K562 (cell line): ENCODE measurements around the gene HSPB7. TPM values are rescaled to one million over a fixed set of nuclear protein-coding genes. Genes with fewer than 3 reads are reported as not detected.

Source experiments
- BCL6 ChIP-seq: fragments of 250-450 bp; sonication (Bioruptor Pico); IDR thresholded peaks from 2 replicates; pipeline ENCODE4 v1.4.0; 2020
- DDX20 ChIP-seq: fragments of 450-650 bp; IDR thresholded peaks from 2 replicates; pipeline ENCODE4 v1.6.1; 2016; ENCODE audit warnings: missing genetic modification characterization, low read depth, mild to moderate bottlenecking, missing compliant biosample characterization, moderate library complexity
- EGR1 ChIP-seq: fragments of 450-650 bp; conservative IDR thresholded peaks from 2 replicates; pipeline ENCODE4 v1.6.1; 2017; ENCODE audit warnings: mild to moderate bottlenecking
- ETV1 ChIP-seq: fragments of 450-650 bp; conservative IDR thresholded peaks from 2 replicates; pipeline ENCODE4 v1.6.1; 2016; ENCODE audit warnings: missing genetic modification characterization, control low read depth, low read depth, missing compliant biosample characterization
- HDAC8 ChIP-seq: fragments of 450-650 bp; IDR thresholded peaks from 2 replicates; pipeline ENCODE4 v1.6.1; 2016; ENCODE audit warnings: mild to moderate bottlenecking, missing genetic modification characterization, moderate library complexity, missing compliant biosample characterization
- HNRNPH1 ChIP-seq: fragments of 200-400 bp; formaldehyde crosslinking; optimal IDR thresholded peaks from 2 replicates; pipeline ENCODE3; 2017; ENCODE audit warnings: low read depth, mild to moderate bottlenecking, low read length, moderate library complexity
- IFI16 ChIP-seq: fragments of 250-450 bp; sonication (Bioruptor Pico); IDR thresholded peaks from 2 replicates; pipeline ENCODE4 v2.1.2; 2022; ENCODE audit warnings: mild to moderate bottlenecking, inconsistent platforms
- NBN ChIP-seq: fragments of 450-650 bp; IDR thresholded peaks from 2 replicates; pipeline ENCODE4 v1.6.1; 2016; ENCODE audit warnings: low read depth, mild to moderate bottlenecking
- PTRF ChIP-seq: fragments of 450-650 bp; IDR thresholded peaks from 2 replicates; pipeline ENCODE4 v1.6.1; 2016; ENCODE audit warnings: mild to moderate bottlenecking, missing genetic modification characterization, missing compliant biosample characterization
- SETDB1 ChIP-seq: IDR thresholded peaks from one replicate; pipeline ENCODE4 v1.6.1; 2012; ENCODE audit warnings: low read length, control low read depth, inconsistent platforms
- SP2 ChIP-seq: IDR thresholded peaks from 2 replicates; pipeline ENCODE4 v1.6.1; 2011; ENCODE audit warnings: mild to moderate bottlenecking, low read depth, low read length, moderate library complexity; ENCODE audit not compliant: poor library complexity, severe bottlenecking; ENCODE audit errors: extremely low read depth
- XRCC4 ChIP-seq: IDR thresholded peaks from one replicate; pipeline ENCODE4 v1.6.1; 2011; ENCODE audit not compliant: insufficient read depth, insufficient read length; ENCODE audit errors: extremely low read depth
- ZEB2 ChIP-seq: fragments of 450-650 bp; IDR thresholded peaks from 2 replicates; pipeline ENCODE4 v1.6.1; 2016
- polyA plus RNA-seq, 8 experiments: library from polyadenylated mRNA; depleted of rRNA in 4 of 8; stranded (reverse) in 5 of 8; unstranded in 3 of 8; fragments of >200 nt; fragmentation: Nextera tagmentation in 2 of 8; fragmentation: Illumina TruSeq in 1 of 8; extraction: Ambion mirVana in 2 of 8; extraction: Trizol in 1 of 8; gene quantifications; 2 replicates each; pipeline versions ENCODE4 v1.2.1 to v1.2.3, GENCODE V29; 2011 to 2014; ENCODE audit warnings: inconsistent platforms in 1 of 8, missing spikeins in 1 of 8
- total RNA-seq, 7 experiments: library from RNA; depleted of rRNA in 6 of 7; stranded (reverse); fragments of >200 nt in 6 of 7; fragmentation: Illumina TruSeq in 2 of 7; extraction: Trizol in 2 of 7; gene quantifications; 2 replicates each; pipeline versions ENCODE4 v1.2.1 to v1.2.3, GENCODE V29; 2011 to 2021; ENCODE audit warnings: low replicate concordance in 1 of 7
- TF ChIP-seq, protein P1 (sequence below): fragments of 450-650 bp; IDR thresholded peaks from 2 replicates; pipeline ENCODE4 v1.6.1; 2016
- TF ChIP-seq, protein P2 (sequence below): fragments of 200-800 bp; sonication (Bioruptor generic); IDR thresholded peaks from 2 replicates; pipeline ENCODE4 v1.6.1; 2017; ENCODE audit warnings: missing genetic modification characterization, missing compliant biosample characterization
- TF ChIP-seq, protein P3 (sequence below): sonication (generic); formaldehyde crosslinking; IDR thresholded peaks from 2 replicates; pipeline ENCODE4 v1.8.0; 2022; ENCODE audit warnings: mild to moderate bottlenecking, low read depth, missing genetic modification reagents
- TF ChIP-seq, protein P4 (sequence below): fragments of 250-450 bp; sonication (Bioruptor Pico); IDR thresholded peaks from 2 replicates; pipeline ENCODE4 v1.8.0; 2021; ENCODE audit warnings: moderate library complexity, mild to moderate bottlenecking, inconsistent platforms
- TF ChIP-seq, protein P5 (sequence below): fragments of 250-450 bp; sonication (Bioruptor Pico); IDR thresholded peaks from 2 replicates; pipeline ENCODE4 v1.8.0; 2022; ENCODE audit warnings: moderate library complexity, mild to moderate bottlenecking, inconsistent platforms
- TF ChIP-seq, protein P6 (sequence below): fragments of 450-650 bp; IDR thresholded peaks from 2 replicates; pipeline ENCODE4 v1.6.1; 2017; ENCODE audit warnings: mild to moderate bottlenecking, moderate library complexity
- TF ChIP-seq, protein P7 (sequence below): fragments of 450-650 bp; IDR thresholded peaks from 2 replicates; pipeline ENCODE4 v1.6.1; 2016; ENCODE audit warnings: antibody characterized with exemption

HSPB7 gene
- total and polyA plus RNA-seq, 9 of the 15 experiments (the other 6 are each of a cell fraction or from before 2014, with no cell fraction given): 0.05 to 0.19 (median 0.07) TPM; not detected in 6

DNA sequence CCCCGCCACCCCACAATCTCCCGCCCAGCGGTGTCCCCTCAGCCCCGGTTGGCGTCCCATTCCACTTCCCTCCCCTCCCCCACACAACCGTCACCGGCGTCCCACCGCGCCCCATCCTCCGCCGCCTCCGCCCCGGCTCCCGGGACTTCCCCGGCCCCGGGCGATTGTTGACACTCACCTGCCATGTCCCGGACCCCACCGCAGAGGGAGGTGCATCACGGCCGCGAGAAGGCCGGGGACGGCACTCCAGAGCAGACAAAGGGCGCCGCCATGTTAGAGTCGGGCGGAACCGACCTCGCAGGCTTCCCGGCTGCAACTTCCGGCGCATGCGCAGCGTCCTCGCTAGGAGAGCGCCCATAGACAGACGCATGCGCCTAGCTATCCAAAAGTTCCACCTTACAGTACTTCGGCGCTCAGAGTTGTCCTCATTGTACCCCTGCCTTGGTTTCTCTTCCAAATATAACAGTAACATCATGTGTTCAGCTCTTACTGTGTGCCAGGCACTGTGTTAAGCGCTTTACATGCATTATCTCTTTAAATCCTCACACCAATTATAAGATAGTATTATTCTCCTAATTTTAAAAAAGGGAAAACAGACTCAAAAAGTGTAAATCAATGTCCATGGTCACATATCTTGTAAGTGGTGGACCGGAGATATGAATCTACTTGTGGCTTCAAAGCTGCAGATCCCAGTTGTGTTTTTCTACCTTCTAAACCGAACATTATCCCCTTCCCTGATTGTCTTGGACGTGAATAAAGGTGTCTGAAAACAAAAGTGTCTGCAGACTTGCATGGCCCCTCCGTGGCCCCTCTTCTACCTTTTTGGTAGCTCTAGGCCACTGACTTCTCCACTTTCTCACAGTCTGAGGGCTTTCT, 41.8 kb downstream of the HSPB7 start, which contains the start of gene ZBTB17 (continued):
- TF ChIP-seq, protein P1, sequence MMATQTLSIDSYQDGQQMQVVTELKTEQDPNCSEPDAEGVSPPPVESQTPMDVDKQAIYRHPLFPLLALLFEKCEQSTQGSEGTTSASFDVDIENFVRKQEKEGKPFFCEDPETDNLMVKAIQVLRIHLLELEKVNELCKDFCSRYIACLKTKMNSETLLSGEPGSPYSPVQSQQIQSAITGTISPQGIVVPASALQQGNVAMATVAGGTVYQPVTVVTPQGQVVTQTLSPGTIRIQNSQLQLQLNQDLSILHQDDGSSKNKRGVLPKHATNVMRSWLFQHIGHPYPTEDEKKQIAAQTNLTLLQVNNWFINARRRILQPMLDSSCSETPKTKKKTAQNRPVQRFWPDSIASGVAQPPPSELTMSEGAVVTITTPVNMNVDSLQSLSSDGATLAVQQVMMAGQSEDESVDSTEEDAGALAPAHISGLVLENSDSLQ: no peak
- TF ChIP-seq DDX20 (tag) (no peak), NBN (no peak), ZEB2 (no peak; the same call in 1 of the 2 replicates), ETV1 (tag) (peak; percentile 86), SETDB1 (no peak), PTRF (0 out of 2 replicates have a peak, but pooled peaks have one; percentile 13), SP2 (no peak), HDAC8 (tag) (no peak), IFI16 (CRISPR knock-in tag) (no peak), BCL6 (CRISPR knock-in tag) (no peak), EGR1 (peak; percentile 78), HNRNPH1 (no peak), XRCC4 (no peak)
- TF ChIP-seq, protein P2, sequence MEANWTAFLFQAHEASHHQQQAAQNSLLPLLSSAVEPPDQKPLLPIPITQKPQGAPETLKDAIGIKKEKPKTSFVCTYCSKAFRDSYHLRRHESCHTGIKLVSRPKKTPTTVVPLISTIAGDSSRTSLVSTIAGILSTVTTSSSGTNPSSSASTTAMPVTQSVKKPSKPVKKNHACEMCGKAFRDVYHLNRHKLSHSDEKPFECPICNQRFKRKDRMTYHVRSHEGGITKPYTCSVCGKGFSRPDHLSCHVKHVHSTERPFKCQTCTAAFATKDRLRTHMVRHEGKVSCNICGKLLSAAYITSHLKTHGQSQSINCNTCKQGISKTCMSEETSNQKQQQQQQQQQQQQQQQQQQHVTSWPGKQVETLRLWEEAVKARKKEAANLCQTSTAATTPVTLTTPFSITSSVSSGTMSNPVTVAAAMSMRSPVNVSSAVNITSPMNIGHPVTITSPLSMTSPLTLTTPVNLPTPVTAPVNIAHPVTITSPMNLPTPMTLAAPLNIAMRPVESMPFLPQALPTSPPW (CRISPR knock-in tag): peak; percentile 62
- TF ChIP-seq, protein P3, sequence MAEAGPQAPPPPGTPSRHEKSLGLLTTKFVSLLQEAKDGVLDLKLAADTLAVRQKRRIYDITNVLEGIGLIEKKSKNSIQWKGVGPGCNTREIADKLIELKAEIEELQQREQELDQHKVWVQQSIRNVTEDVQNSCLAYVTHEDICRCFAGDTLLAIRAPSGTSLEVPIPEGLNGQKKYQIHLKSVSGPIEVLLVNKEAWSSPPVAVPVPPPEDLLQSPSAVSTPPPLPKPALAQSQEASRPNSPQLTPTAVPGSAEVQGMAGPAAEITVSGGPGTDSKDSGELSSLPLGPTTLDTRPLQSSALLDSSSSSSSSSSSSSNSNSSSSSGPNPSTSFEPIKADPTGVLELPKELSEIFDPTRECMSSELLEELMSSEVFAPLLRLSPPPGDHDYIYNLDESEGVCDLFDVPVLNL (CRISPR knock-in tag): no peak
- TF ChIP-seq, protein P4, sequence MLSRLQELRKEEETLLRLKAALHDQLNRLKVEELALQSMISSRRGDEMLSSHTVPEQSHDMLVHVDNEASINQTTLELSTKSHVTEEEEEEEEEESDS (CRISPR knock-in tag): no peak
- TF ChIP-seq, protein P5, sequence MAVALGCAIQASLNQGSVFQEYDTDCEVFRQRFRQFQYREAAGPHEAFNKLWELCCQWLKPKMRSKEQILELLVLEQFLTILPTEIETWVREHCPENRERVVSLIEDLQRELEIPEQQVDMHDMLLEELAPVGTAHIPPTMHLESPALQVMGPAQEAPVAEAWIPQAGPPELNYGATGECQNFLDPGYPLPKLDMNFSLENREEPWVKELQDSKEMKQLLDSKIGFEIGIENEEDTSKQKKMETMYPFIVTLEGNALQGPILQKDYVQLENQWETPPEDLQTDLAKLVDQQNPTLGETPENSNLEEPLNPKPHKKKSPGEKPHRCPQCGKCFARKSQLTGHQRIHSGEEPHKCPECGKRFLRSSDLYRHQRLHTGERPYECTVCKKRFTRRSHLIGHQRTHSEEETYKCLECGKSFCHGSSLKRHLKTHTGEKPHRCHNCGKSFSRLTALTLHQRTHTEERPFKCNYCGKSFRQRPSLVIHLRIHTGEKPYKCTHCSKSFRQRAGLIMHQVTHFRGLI (CRISPR knock-in tag): no peak
- TF ChIP-seq, protein P6, sequence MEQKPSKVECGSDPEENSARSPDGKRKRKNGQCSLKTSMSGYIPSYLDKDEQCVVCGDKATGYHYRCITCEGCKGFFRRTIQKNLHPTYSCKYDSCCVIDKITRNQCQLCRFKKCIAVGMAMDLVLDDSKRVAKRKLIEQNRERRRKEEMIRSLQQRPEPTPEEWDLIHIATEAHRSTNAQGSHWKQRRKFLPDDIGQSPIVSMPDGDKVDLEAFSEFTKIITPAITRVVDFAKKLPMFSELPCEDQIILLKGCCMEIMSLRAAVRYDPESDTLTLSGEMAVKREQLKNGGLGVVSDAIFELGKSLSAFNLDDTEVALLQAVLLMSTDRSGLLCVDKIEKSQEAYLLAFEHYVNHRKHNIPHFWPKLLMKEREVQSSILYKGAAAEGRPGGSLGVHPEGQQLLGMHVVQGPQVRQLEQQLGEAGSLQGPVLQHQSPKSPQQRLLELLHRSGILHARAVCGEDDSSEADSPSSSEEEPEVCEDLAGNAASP: no peak
- TF ChIP-seq, protein P7, sequence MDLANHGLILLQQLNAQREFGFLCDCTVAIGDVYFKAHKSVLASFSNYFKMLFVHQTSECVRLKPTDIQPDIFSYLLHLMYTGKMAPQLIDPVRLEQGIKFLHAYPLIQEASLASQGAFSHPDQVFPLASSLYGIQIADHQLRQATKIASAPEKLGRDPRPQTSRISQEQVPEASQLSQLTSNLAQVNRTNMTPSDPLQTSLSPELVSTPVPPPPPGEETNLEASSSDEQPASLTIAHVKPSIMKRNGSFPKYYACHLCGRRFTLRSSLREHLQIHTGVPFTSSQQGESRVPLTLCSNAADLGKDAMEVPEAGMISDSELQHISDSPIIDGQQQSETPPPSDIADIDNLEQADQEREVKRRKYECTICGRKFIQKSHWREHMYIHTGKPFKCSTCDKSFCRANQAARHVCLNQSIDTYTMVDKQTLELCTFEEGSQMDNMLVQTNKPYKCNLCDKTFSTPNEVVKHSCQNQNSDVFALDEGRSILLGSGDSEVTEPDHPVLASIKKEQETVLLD: peak; percentile 99
